ENCODE measurements around the gene TSPAN18. TPM values are rescaled to one million over a fixed set of nuclear protein-coding genes. Genes with fewer than 3 reads are reported as not detected.

The TSPAN18 gene
- total RNA-seq, 1 experiment from 2014 or later, result 18.3 TPM

GRCh38 chr11:44920451-44920850 lies 193.7 kb downstream of the TSPAN18 start:
- H3K4me3 ChIP-seq (replicated peaks in 1 of 2; ENCODE audit: low read depth in 1 of 2, low read length in 2 of 2), result no peak overlapping the region
- RAD21 ChIA-PET (ENCODE audit: low non-redundant PET in 1 of 2, low total read pairs in 2 of 2, uncharacterized antibody in 2 of 2, unreplicated experiment in 2 of 2), result no interaction called here
- DNase-seq (ENCODE audit: low read depth, low spot score) (no peak), ATAC-seq (no peak)
- POLR2A ChIA-PET, result no interaction called here
- no peaks in the 10 kb centered on the region for H3K9me2 ChIP-seq (ENCODE audit: insufficient read depth)
- no peaks in the 10 kb centered on the region for H4K20me1 ChIP-seq (ENCODE audit: insufficient read depth)
- no peaks in the 10 kb centered on the region for H3K9me3 ChIP-seq (ENCODE audit: control insufficient read depth in 1 of 2, insufficient read depth in 1 of 2, low read depth in 1 of 2, low read length in 2 of 2)
- CTCF ChIA-PET, result interaction anchor here (1.9 kb wide), 1 partner anchor 9 kb away, joined by 7 read pairs; no protein-coding TSS in a partner anchor
- BruUV-seq (replicated peaks), result no TSS peak
- H3K27ac ChIP-seq (ENCODE audit: low read depth, low read length), result no peak overlapping the region
- intact Hi-C loops (cut with micrococcal nuclease), result no loop called here
- H3K79me2 ChIP-seq (ENCODE audit: insufficient read depth, low read length), result no peaks in the 10 kb centered on the region
- H2AFZ ChIP-seq (ENCODE audit: low read depth, low read length, poor library complexity, severe bottlenecking), result no peak overlapping the region
- no peak overlapping the region for H3K9ac ChIP-seq (ENCODE audit: low read length)
- no peaks in the 10 kb centered on the region for H3K36me3 ChIP-seq (ENCODE audit: control insufficient read depth in 1 of 2, insufficient read depth in 2 of 2, low read length in 2 of 2)
- H3K27me3 ChIP-seq (ENCODE audit: insufficient read depth, low read length), result no peaks in the 10 kb centered on the region
- no peak overlapping the region for H3K4me2 ChIP-seq (ENCODE audit: low read length)
- TF ChIP-seq TCF7L2 (IDR thresholded peaks at IDR 0.05; ENCODE audit: borderline replicate concordance, extremely low read depth, insufficient read depth, insufficient read length) (no peak), SP1 (IDR thresholded peaks at IDR 0.05; ENCODE audit: low read depth) (no peak)
- H3K4me1 ChIP-seq (ENCODE audit: control insufficient read depth in 1 of 2, insufficient read depth in 2 of 2, low read length in 2 of 2), result no peaks in the 10 kb centered on the region

- Histone ChIP-seq H3K27me3 (ENCODE audit: insufficient read depth, low read length) (no peaks in the 10 kb centered on the region), H4K20me1 (ENCODE audit: insufficient read depth) (no peaks in the 10 kb centered on the region), H3K9me3 (ENCODE audit: control insufficient read depth in 1 of 2, insufficient read depth in 1 of 2, low read depth in 1 of 2, low read length in 2 of 2) (no peaks in the 10 kb centered on the region), H3K4me2 (ENCODE audit: low read length) (no peak overlapping the region), H3K36me3 (ENCODE audit: control insufficient read depth in 1 of 2, insufficient read depth in 2 of 2, low read length in 2 of 2) (no peaks in the 10 kb centered on the region), H3K4me3 (replicated peaks in 1 of 2; ENCODE audit: low read depth in 1 of 2, low read length in 2 of 2) (no peak overlapping the region), H3K79me2 (ENCODE audit: insufficient read depth, low read length) (no peaks in the 10 kb centered on the region), H3K4me1 (ENCODE audit: control insufficient read depth in 1 of 2, insufficient read depth in 2 of 2, low read length in 2 of 2) (no peaks in the 10 kb centered on the region), H3K27ac (ENCODE audit: low read depth, low read length) (no peak overlapping the region), H3K9ac (ENCODE audit: low read length) (no peak overlapping the region), H2AFZ (ENCODE audit: low read depth, low read length, poor library complexity, severe bottlenecking) (no peak overlapping the region), H3K9me2 (ENCODE audit: insufficient read depth) (no peaks in the 10 kb centered on the region)
- intact Hi-C loops (cut with micrococcal nuclease), result no loop called here
- ChIA-PET RAD21 (ENCODE audit: low non-redundant PET in 1 of 2, low total read pairs in 2 of 2, uncharacterized antibody in 2 of 2, unreplicated experiment in 2 of 2) (no interaction called here), POLR2A (no interaction called here), CTCF (interaction anchor here (1.3 kb wide), 1 partner anchor 187 kb away, joined by 4 read pairs; no protein-coding TSS in a partner anchor)
- ATAC-seq, result no peak
- no peak for DNase-seq (ENCODE audit: low read depth, low spot score)
- no TSS peak for BruUV-seq (replicated peaks)
- no peak for TF ChIP-seq SRF (IDR thresholded peaks at IDR 0.05; ENCODE audit: low read depth)
- TF ChIP-seq SP1 (IDR thresholded peaks at IDR 0.05; ENCODE audit: low read depth), result no peak
- TF ChIP-seq, protein P1, sequence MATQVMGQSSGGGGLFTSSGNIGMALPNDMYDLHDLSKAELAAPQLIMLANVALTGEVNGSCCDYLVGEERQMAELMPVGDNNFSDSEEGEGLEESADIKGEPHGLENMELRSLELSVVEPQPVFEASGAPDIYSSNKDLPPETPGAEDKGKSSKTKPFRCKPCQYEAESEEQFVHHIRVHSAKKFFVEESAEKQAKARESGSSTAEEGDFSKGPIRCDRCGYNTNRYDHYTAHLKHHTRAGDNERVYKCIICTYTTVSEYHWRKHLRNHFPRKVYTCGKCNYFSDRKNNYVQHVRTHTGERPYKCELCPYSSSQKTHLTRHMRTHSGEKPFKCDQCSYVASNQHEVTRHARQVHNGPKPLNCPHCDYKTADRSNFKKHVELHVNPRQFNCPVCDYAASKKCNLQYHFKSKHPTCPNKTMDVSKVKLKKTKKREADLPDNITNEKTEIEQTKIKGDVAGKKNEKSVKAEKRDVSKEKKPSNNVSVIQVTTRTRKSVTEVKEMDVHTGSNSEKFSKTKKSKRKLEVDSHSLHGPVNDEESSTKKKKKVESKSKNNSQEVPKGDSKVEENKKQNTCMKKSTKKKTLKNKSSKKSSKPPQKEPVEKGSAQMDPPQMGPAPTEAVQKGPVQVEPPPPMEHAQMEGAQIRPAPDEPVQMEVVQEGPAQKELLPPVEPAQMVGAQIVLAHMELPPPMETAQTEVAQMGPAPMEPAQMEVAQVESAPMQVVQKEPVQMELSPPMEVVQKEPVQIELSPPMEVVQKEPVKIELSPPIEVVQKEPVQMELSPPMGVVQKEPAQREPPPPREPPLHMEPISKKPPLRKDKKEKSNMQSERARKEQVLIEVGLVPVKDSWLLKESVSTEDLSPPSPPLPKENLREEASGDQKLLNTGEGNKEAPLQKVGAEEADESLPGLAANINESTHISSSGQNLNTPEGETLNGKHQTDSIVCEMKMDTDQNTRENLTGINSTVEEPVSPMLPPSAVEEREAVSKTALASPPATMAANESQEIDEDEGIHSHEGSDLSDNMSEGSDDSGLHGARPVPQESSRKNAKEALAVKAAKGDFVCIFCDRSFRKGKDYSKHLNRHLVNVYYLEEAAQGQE (IDR thresholded peaks at IDR 0.05; ENCODE audit: low read depth), result no peak
- TF ChIP-seq ZFX (IDR thresholded peaks at IDR 0.05), result no peak
- no peak for TF ChIP-seq EZH2 (IDR thresholded peaks at IDR 0.05)
- no peak for TF ChIP-seq POLR2A (IDR thresholded peaks at IDR 0.05; ENCODE audit: borderline replicate concordance, extremely low read depth, insufficient read depth, insufficient read length)
- no peak for TF ChIP-seq EGR1 (IDR thresholded peaks at IDR 0.05; ENCODE audit: low read depth)
- TF ChIP-seq JUND (IDR thresholded peaks at IDR 0.05), result no peak
- no peak for TF ChIP-seq RAD21 (IDR thresholded peaks at IDR 0.05; ENCODE audit: low read depth)
- TF ChIP-seq ATF3 (IDR thresholded peaks at IDR 0.05), result no peak
- no peak for TF ChIP-seq ZNF274 (IDR thresholded peaks at IDR 0.05; ENCODE audit: low read depth, low read length)
- no peak for TF ChIP-seq SIN3A (IDR thresholded peaks at IDR 0.05; ENCODE audit: low read depth)
- TF ChIP-seq POLR2AphosphoS5 (IDR thresholded peaks at IDR 0.05; ENCODE audit: low read depth, low read length), result no peak
- TF ChIP-seq, protein P2, sequence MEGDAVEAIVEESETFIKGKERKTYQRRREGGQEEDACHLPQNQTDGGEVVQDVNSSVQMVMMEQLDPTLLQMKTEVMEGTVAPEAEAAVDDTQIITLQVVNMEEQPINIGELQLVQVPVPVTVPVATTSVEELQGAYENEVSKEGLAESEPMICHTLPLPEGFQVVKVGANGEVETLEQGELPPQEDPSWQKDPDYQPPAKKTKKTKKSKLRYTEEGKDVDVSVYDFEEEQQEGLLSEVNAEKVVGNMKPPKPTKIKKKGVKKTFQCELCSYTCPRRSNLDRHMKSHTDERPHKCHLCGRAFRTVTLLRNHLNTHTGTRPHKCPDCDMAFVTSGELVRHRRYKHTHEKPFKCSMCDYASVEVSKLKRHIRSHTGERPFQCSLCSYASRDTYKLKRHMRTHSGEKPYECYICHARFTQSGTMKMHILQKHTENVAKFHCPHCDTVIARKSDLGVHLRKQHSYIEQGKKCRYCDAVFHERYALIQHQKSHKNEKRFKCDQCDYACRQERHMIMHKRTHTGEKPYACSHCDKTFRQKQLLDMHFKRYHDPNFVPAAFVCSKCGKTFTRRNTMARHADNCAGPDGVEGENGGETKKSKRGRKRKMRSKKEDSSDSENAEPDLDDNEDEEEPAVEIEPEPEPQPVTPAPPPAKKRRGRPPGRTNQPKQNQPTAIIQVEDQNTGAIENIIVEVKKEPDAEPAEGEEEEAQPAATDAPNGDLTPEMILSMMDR (IDR thresholded peaks at IDR 0.05 in 2 of 3, conservative IDR thresholded peaks at IDR 0.05 in 1 of 3; ENCODE audit: borderline replicate concordance in 1 of 3, insufficient read depth in 1 of 3, low read depth in 2 of 3, low read length in 2 of 3), result no peak
- TF ChIP-seq YY1 (IDR thresholded peaks at IDR 0.05; ENCODE audit: extremely low read depth, insufficient replicate concordance, low read depth, low read length), result no peak
- no peak for TF ChIP-seq CBX3 (IDR thresholded peaks at IDR 0.05; ENCODE audit: low read depth)
- no peak for TF ChIP-seq ELF1 (IDR thresholded peaks at IDR 0.05; ENCODE audit: borderline replicate concordance, low read depth)
Measured at GRCh38 chr11:44923115-44923514, 196.4 kb downstream of the TSPAN18 start.

All from HCT116 (cell line).